HEK293 (cell line): ENCODE data around the gene TFAP2C.

ENCODE experiments used
- HOXD13 ChIP-seq: sonication (generic); formaldehyde crosslinking; IDR thresholded peaks from 2 replicates; pipeline ENCODE4 v1.8.0; 2022; ENCODE audit warnings: missing genetic modification reagents, borderline replicate concordance
- ZBTB17 ChIP-seq: fragments of 450-650 bp; formaldehyde crosslinking; IDR thresholded peaks from 2 replicates; pipeline ENCODE4 v1.5.1; 2016; ENCODE audit warnings: missing biosample characterization, missing genetic modification characterization
- ZNF132 ChIP-seq: fragments of 450-650 bp; formaldehyde crosslinking; IDR thresholded peaks from 2 replicates; pipeline ENCODE4 v1.5.1; 2017; ENCODE audit warnings: missing biosample characterization, missing genetic modification characterization, borderline replicate concordance
- TF ChIP-seq, protein P1 (sequence below): fragments of 450-650 bp; formaldehyde crosslinking; IDR thresholded peaks from 2 replicates; pipeline ENCODE4 v1.5.1; 2016; ENCODE audit warnings: missing biosample characterization, missing genetic modification characterization
- TF ChIP-seq, protein P2 (sequence below): fragments of 450-650 bp; formaldehyde crosslinking; IDR thresholded peaks from 2 replicates; pipeline ENCODE4 v1.5.1; 2016; ENCODE audit warnings: missing biosample characterization, missing genetic modification characterization

DNA sequence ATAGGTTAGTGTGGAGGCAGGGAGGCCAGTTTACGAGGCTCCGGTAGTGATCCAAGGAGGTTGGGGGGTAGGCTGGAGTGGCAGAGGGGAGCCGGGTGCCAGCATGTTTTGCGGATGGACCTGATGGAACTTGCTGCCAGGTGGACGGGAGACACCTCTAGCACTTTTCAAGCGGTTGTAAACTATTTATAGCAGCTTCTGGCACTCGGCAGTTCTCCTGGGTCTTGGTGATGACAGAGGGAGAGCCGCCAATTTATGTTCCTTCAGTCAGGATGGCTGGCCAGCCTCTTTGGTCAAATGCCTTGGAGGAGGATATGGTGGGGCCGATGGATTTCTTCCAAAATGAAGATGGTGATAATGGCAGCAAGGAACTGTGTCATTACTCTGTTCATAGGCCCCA is 28.8 kb downstream of the TFAP2C start:
- TF ChIP-seq, protein P1, sequence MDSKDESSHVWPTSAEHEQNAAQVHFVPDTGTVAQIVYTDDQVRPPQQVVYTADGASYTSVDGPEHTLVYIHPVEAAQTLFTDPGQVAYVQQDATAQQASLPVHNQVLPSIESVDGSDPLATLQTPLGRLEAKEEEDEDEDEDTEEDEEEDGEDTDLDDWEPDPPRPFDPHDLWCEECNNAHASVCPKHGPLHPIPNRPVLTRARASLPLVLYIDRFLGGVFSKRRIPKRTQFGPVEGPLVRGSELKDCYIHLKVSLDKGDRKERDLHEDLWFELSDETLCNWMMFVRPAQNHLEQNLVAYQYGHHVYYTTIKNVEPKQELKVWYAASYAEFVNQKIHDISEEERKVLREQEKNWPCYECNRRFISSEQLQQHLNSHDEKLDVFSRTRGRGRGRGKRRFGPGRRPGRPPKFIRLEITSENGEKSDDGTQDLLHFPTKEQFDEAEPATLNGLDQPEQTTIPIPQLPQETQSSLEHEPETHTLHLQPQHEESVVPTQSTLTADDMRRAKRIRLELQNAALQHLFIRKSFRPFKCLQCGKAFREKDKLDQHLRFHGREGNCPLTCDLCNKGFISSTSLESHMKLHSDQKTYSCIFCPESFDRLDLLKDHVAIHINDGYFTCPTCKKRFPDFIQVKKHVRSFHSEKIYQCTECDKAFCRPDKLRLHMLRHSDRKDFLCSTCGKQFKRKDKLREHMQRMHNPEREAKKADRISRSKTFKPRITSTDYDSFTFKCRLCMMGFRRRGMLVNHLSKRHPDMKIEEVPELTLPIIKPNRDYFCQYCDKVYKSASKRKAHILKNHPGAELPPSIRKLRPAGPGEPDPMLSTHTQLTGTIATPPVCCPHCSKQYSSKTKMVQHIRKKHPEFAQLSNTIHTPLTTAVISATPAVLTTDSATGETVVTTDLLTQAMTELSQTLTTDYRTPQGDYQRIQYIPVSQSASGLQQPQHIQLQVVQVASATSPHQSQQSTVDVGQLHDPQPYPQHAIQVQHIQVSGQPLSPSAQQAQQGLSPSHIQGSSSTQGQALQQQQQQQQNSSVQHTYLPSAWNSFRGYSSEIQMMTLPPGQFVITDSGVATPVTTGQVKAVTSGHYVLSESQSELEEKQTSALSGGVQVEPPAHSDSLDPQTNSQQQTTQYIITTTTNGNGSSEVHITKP (tag by site-specific recombination) = no peak
- TF ChIP-seq HOXD13 (CRISPR knock-in tag) (no peak), ZBTB17 (tag by site-specific recombination) (no peak), ZNF132 (no peak)
- TF ChIP-seq, protein P2, sequence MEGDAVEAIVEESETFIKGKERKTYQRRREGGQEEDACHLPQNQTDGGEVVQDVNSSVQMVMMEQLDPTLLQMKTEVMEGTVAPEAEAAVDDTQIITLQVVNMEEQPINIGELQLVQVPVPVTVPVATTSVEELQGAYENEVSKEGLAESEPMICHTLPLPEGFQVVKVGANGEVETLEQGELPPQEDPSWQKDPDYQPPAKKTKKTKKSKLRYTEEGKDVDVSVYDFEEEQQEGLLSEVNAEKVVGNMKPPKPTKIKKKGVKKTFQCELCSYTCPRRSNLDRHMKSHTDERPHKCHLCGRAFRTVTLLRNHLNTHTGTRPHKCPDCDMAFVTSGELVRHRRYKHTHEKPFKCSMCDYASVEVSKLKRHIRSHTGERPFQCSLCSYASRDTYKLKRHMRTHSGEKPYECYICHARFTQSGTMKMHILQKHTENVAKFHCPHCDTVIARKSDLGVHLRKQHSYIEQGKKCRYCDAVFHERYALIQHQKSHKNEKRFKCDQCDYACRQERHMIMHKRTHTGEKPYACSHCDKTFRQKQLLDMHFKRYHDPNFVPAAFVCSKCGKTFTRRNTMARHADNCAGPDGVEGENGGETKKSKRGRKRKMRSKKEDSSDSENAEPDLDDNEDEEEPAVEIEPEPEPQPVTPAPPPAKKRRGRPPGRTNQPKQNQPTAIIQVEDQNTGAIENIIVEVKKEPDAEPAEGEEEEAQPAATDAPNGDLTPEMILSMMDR (tag by site-specific recombination) = no peak
